HG03457 (cell line): ENCODE data around the gene ETS1.

Experiments
- ATAC-seq: cut with Tn5 transposase; IDR thresholded peaks from one replicate; pipeline ENCODE4 v1.9.1; 2021; ENCODE audit warnings: moderate number of reproducible peaks; ENCODE audit not compliant: unreplicated experiment

Gene ETS1

GRCh38 chr11:128412847-128413791 lies 174.2 kb downstream of the ETS1 start:
- peak; percentile 78 for ATAC-seq

- no peak for ATAC-seq
Observed at GRCh38 chr11:128411812-128412211, 175.5 kb downstream of the ETS1 start.

- no peak for ATAC-seq
Observed at GRCh38 chr11:128411150-128411549, 176.2 kb downstream of the ETS1 start.

DNA sequence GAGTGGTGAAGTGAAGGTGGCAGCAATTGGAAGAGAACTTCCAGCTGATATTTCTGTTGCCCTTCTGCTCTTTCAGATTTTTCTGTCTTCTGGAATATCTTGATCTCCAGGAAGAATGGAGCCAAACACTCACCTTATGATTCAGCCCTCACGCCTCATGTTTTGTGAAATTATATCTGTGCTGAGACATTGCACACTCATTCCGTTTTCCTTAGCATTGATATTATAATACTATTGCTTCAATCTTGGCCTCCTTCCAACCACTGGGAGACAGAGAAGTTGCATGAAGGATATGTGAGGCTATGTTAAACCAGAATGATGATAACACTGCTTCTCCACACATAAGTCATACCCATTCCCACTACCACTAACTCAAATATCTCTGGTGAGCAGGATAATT lies 177.9 kb downstream of the ETS1 start:
- ATAC-seq, result no peak
